Measurements from ENCODE around the gene XPNPEP1. TPM values are rescaled to one million over a fixed set of nuclear protein-coding genes. Genes with fewer than 3 reads are reported as not detected.
A peak's percentile ranks its signal among the peaks of the same experiment; 100 is the strongest.

Gene XPNPEP1
- 10 to 100 TPM; 52.5 to 83.3 (median 67.0) TPM for polyA plus RNA-seq (ENCODE audit: insufficient read length in 10 of 10)
- long read RNA-seq, donor 1, partial matches to known transcripts: 0 of 2 reads
- long read RNA-seq, donor 1, other reads (novel, unspliced or antisense): 0 of 2 reads
- long read RNA-seq, donor 2, transcript XPNPEP1-218 (21 exons, 2,539 nt): major isoform, 14 of 17 reads
- long read RNA-seq, donor 2, partial matches to known transcripts: 0 of 17 reads
- long read RNA-seq, donor 2, other reads (novel, unspliced or antisense): 0 of 17 reads
- long read RNA-seq, donor 3: 0 reads
- long read RNA-seq, donor 4, transcript XPNPEP1-218 (21 exons, 2,539 nt): major isoform, 5 of 11 reads
- long read RNA-seq, donor 4, partial matches to known transcripts: 5 of 11 reads
- long read RNA-seq, donor 4, other reads (novel, unspliced or antisense): 0 of 11 reads
- long read RNA-seq, donor 5, transcript XPNPEP1-218 (21 exons, 2,539 nt): major isoform, 5 of 7 reads
- long read RNA-seq, donor 5, partial matches to known transcripts: 0 of 7 reads
- long read RNA-seq, donor 5, other reads (novel, unspliced or antisense): 0 of 7 reads
- long read RNA-seq, donor 6, transcript XPNPEP1-218 (21 exons, 2,539 nt): major isoform, 13 of 23 reads
- long read RNA-seq, donor 6, partial matches to known transcripts: 10 of 23 reads
- long read RNA-seq, donor 6, other reads (novel, unspliced or antisense): 0 of 23 reads
- long read RNA-seq, donor 7, transcript XPNPEP1-218 (21 exons, 2,539 nt): major isoform, 7 of 18 reads
- long read RNA-seq, donor 7, partial matches to known transcripts: 10 of 18 reads
- long read RNA-seq, donor 7, other reads (novel, unspliced or antisense): 0 of 18 reads
- long read RNA-seq, donor 8, partial matches to known transcripts: 6 of 8 reads
- long read RNA-seq, donor 8, other reads (novel, unspliced or antisense): 0 of 8 reads
- long read RNA-seq, donor 9: 0 reads

GRCh38 chr10:109922976-109923921 is at the start of gene XPNPEP1:
TSS of gene XPNPEP1 (minus strand) at chr10:109923511. CDS start at chr10:109923433, 78 bp downstream.
- DNase-seq: peak; percentile 86 to 94 (median 90)

GRCh38 chr10:109972372-109973001 is 49.2 kb upstream of the XPNPEP1 start:
- DNase-seq: no peak

GRCh38 chr10:109971634-109972033 is 48.3 kb upstream of the XPNPEP1 start:
- no peak for DNase-seq

GRCh38 chr10:109969760-109970346 is 46.5 kb upstream of the XPNPEP1 start:
- DNase-seq: peak in 1 of 3 donors; percentile 51

- no peak for DNase-seq
Measured at GRCh38 chr10:109968953-109969759, 45.8 kb upstream of the XPNPEP1 start.

- DNase-seq: no peak
Measured at GRCh38 chr10:109967739-109968088, 44.4 kb upstream of the XPNPEP1 start.

GRCh38 chr10:109966961-109967738 is 43.8 kb upstream of the XPNPEP1 start:
- DNase-seq: peak in 1 of 3 donors; percentile 78

GRCh38 chr10:109964318-109964717 is 41.0 kb upstream of the XPNPEP1 start:
- DNase-seq: no peak

GRCh38 chr10:109963439-109963838 is 40.1 kb upstream of the XPNPEP1 start:
- peak in 1 of 3 donors; percentile 29 for DNase-seq

GRCh38 chr10:109962247-109962646 is 38.9 kb upstream of the XPNPEP1 start:
- DNase-seq: no peak

- DNase-seq: peak in 1 of 3 donors; percentile 69
Measured at GRCh38 chr10:109961174-109962001, 38.1 kb upstream of the XPNPEP1 start.

GRCh38 chr10:109960682-109961081 is 37.4 kb upstream of the XPNPEP1 start:
- no peak for DNase-seq

GRCh38 chr10:109959259-109960145 is 36.2 kb upstream of the XPNPEP1 start:
- peak in 1 of 3 donors; percentile 57 for DNase-seq

- no peak for DNase-seq
Measured at GRCh38 chr10:109958059-109958458, 34.7 kb upstream of the XPNPEP1 start.

- no peak for DNase-seq
Measured at GRCh38 chr10:109957092-109957797, 33.9 kb upstream of the XPNPEP1 start.
